ENCODE data around the gene KIF1C.

Gene KIF1C
- total RNA-seq: 44.4 to 110 reads per million in 2 donors

DNA sequence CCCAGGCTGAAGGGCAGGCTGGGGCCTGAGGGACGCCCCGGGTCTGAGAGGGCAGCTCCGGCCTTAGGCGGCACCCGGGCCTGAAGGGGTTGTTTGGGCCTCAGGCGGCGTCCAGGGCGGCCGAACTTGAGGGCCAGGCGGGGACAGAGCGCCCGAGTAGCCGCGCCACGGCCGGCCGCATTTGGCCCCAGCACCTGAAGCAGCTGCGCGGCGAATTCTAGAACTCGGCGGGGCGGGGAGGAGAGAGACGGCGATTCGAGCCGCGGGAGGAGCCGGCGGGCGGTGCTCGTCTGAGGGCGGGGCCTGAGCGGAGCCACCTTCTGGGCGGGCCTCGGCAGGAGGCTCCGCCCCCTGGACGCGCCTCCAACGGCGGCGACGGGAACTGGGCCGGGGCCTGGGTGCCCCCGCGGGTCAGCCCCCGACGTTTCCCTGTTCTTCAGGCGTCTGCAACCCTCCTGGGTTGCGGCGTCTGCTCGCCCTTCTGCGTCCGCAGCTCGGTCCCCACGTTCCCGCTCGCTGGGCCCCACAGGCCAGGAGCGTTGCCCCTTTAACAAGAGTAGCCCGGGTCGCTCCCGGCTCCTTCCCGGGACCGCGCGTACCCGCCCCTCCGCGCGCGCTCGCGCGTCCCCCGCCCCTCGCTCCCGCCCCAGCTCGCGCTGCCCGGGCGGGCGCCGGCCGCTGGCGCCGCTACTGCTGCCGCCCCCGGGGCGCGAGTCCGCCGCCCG, at the start of gene KIF1C, which contains the start of gene INCA1:
KIF1C (plus strand) TSS at position 649 of the 725 bp plus-strand sequence. CDS start 2,297 bp downstream, outside the sequence.
INCA1 (minus strand) TSS at position 221 of the 725 bp plus-strand sequence. CDS start 3,085 bp downstream, outside the sequence.
- peak; percentile 87 for DNase-seq

- DNase-seq: peak; percentile 82
Measured at GRCh38 chr17:4948166-4948930, 49.4 kb upstream of the KIF1C start, which contains the start of gene PFN1. PFN1 (minus strand) TSS chr17:4948530; CDS start chr17:4948394, 136 bp downstream.

DNA sequence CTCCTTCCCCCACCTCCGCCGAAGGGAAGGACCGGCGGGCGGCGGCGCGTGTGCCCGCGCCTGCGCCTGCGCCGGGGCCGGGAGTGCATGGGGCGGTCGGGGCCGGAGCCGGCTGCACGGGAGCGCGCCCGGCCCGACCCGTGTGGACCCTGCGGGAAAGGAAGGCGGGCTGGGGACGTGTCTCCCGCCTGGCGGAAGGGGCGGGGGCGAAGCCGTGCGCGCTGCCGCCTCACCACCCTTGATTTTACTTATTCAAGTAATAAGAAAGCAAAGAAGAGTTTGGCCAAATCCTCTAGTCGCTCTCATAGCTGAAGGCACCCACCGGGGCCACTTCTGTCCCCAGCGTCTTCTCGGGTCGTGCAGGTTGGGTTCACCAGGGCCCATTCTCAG, 48.8 kb upstream of the KIF1C start:
- peak; percentile 49 for DNase-seq

DNA sequence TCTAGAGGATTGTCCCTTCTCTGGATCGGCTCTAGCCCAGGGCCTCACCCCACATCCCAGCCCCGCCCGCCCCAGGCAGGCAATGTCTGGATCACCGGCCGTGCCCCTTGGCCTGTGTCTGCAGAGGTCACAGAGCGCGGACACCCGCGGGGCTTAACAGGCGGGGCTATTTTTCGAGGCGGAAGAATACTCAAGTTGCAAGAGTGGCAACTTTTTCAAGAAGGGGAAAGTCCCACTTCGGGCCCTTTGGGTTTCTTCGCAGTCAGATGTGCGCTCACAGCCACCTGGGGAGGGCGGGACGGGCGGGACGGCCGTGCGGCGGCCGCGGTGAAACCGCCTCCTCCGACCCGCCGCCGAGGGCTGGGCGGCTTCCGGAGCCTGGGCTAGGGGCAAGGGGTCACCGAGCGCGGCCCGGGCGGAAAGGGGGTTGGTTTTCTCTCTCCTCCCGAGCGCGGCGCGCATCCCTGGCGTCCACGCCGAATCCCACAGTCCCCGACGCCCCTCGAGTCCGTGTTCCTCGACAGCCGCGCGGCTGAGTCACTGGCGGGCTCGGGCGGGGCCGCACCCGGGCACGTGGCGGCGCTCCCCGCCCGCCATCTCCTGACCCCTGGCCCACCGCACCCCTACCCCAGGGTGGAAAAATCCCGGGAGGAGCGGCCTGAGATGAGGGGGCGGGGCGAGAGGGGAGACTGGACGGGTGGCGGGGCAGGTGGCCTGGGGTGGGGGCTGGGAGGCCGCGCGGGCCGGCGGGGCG, 48.3 kb upstream of the KIF1C start:
- peak; percentile 64 for DNase-seq

DNA sequence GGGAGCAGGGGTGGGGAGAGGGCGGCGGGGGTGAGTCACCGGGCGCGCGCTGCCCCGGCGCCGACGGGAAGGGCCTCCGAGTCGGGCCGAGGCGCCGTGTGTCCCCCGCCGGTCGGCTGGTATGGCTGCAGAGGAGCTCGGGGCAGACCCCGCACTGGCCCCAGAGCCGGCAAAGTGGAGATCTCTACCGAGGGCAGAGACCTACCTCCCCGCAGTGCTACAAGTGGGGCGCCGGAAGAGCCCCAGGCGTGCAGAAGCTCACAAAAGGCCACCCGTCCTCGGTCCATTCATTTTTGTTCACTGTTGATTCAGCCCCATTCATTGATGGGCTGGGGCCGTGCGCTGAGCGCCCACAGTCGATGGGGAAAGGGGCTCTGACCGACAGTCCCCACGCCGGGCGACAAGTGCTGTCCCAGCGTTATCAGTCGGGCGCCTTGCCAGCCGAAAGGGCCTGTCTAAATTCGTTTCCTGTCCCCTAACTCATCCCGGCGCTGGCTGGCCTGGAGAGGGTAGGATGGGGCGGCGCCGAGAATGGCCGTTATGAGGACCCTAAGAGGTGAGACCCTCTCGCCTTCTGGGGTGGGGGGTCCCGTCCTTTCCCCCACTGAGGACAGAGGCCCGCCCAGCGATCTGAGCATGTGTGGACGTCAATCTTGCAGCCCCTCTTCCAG, 47.5 kb upstream of the KIF1C start:
- DNase-seq: no peak

DNA sequence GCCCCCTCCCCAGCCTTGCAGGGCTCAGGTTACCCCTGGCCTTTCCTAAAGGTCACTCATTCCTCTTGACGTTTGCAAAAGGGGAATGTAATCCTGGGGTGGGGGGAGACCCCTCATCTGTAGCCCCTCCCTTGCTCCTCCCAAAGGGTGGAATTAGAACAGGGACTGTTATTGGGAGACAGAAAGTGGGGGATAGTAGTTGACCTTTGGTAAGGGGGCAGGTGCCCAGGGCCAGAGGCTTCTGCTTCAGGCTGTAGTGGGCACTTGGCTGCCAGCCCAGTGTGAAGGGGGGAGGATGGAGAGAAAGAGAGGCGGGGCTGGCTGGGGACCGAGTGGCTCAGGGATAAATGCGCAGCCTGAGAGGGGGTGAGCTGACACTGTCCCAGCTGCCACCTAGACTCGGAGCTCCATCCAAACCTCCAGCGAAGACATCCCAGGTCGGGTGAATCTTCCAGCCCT, 47.0 kb upstream of the KIF1C start, which contains the start of gene ENO3:
ENO3 (plus strand) TSS at position 374 of the 459 bp plus-strand sequence. CDS start 711 bp downstream, outside the sequence.
- no peak for DNase-seq

DNA sequence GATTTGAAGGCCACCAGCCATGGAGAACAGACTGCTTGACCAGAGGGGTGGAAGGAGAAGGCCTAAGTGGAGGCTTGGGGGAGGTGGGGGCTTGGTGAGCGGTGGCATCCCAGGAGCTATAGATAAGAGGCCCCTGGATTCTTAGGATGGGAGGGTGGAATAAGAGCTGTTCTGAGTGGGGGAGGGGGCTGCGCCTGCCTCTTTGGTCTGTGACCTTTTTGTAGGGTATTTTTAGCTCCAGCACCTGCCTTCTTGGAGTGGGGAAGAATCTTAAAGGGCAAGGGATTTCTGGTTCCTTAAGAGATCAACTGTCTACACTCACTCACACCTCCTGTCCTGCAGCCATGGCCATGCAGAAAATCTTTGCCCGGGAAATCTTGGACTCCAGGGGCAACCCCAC, 46.3 kb upstream of the KIF1C start:
- no peak for DNase-seq

GRCh38 chr17:4953451-4953961, 44.2 kb upstream of the KIF1C start:
- no peak for DNase-seq

- DNase-seq: no peak
Measured at GRCh38 chr17:4955091-4955490, 42.7 kb upstream of the KIF1C start.

- peak; percentile 28 for DNase-seq
Measured at GRCh38 chr17:4956493-4957061, 41.2 kb upstream of the KIF1C start.

GRCh38 chr17:4958102-4958501, 39.6 kb upstream of the KIF1C start:
- no peak for DNase-seq

- no peak for DNase-seq
Measured at GRCh38 chr17:4959261-4959965, 38.3 kb upstream of the KIF1C start.

- DNase-seq: no peak
Measured at GRCh38 chr17:4960279-4960922, 37.3 kb upstream of the KIF1C start.

DNA sequence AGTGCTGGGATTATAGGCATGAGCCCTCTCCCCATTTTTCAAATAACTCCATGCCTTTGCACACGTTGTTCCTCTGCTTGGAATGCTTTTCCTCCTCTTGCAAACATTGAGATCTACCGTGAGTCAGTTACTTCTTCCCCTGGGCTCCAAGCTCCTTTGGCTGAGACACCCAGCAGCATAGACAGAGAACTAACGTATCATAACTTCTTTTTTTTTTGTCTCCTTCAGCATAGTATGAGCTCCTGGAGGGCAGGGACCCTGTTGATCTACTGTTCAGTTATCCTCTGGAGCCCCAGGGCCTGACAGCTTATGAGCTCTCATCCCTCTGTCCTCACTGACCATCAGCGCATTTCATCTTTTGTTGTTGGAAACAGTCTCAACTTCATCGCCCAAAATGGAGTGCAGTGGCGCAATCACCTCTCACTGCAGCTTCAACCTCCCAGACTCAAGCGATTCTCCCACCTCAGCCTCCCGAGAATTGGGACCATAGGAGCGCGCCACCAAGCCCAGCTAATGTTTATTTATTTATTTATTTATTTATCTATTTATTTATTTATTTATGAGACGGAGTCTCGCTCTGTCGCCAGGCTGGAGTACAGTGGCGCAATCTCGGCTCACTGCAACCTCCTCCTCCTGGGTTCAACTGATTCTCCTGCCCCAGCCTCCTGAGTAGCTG, 32.3 kb upstream of the KIF1C start:
- no peak for DNase-seq

DNA sequence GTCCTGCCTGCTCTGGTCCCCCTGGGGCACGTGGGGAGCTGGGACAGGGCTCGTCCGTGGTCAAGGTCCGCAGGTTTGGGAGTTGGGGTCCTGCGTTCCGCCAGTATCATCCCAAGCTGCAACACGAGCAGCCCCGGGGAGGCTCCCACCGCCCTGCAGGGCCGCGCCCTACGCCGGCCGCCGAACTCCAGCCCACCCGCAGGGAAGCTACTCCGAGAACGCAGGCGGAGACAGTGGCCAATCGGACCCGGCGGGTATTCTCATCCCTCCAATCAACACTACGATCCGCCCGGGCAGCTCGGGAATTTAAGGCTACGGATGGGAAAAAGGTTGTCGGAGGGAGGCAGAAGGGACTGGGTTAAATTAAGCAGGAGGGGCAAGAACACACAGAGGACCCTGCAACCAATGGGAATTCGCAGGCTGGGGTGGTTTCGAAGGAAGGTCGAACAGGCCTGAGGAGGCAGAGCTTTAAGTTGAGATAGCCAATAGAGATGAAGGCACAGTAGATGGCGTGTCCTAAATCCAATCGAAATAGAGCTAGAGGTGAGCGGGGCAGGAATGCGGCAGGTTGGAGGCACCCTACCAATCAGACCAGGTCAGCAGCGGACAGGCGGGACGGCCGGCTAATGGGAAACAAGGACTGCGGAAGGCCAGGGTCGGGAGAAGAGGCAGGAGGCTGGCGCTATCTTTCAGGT, 30.8 kb upstream of the KIF1C start:
- peak; percentile 85 for DNase-seq

DNA sequence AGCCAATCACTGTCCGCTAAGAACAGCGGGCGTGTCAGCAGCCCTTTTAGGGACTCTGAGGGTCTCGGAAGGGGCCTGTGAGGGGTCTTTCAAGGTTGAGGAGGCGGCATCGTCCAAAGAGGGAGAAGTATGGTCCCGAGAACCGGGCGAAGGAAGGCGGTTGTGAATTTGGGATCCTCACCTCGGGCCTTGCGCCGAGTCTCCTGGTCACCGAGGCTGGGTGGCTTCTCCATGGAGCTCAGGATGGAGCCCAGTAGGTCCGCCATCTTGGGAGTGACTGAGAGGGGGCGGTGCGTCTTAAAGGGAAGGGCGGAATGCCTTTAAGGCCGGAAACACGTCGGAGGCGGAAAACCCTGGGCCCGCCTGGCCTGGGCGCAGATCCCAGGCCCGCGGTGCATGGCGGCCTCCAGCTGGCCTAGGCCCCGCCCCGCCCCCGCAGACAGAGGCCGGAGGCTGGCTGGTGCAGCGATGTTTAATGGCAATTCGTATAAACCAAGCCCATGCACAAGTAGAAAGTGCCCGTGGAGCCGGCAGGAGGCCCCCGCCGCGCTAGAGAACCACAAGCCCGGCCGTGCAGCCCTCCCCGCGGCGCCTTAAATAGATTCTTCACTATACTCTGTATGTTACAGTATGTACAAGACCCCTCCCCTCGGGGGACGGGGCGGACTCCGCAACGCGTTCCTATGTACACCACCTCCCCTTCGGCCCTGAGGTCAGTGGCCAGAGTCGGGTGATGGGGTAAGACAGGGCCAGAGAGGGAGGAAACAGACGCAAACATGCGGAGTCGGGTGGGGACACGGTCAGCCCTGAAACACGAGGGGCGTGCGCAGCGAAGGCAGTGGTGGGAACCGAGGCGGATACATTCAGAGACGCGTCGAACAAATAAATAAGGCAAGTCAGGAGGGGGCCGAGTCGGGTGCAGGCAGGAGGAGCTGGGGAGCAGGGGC, 29.9 kb upstream of the KIF1C start, which contains the start of gene SPAG7:
SPAG7 (minus strand) TSS at position 279 of the 947 bp plus-strand sequence; CDS start at position 266, 13 bp downstream.
- peak; percentile 89 for DNase-seq

DNA sequence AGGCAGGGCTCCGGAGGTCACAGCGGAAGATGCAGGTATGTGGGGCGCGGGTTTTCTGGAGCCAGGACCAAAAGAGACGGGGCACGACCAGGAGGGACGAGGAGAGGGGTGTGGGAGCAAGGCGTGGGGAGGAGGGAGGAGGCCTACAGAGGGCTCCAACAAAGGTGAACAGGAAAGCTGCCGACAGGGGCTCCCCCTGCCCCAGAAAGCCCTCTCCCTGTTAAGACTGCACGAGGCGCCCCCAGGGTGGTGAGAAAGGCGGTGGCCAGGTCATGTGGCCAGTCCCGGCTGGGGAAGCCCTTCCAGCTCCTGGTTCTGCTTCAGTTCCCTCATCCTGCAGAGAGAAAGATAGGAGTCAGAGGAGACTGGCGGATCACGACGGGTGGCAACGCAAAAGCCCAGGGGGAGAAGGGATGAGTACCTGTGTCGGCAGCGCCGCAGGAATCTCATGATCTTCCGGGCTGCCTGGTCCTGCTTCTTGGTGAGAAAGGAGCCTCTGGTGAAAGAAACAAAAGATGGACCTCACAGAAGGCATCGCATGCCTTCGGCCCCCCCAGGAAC, 29.2 kb upstream of the KIF1C start:
- DNase-seq: no peak
